AML-193 (cell line): Measurements from ENCODE around the gene C16orf78.

ENCODE experiments used
- DNase-seq, 2 experiments: peaks; one replicate each; lab custom pipeline; 2025; lab: John Stamatoyannopoulos, UW

C16orf78 gene

DNA sequence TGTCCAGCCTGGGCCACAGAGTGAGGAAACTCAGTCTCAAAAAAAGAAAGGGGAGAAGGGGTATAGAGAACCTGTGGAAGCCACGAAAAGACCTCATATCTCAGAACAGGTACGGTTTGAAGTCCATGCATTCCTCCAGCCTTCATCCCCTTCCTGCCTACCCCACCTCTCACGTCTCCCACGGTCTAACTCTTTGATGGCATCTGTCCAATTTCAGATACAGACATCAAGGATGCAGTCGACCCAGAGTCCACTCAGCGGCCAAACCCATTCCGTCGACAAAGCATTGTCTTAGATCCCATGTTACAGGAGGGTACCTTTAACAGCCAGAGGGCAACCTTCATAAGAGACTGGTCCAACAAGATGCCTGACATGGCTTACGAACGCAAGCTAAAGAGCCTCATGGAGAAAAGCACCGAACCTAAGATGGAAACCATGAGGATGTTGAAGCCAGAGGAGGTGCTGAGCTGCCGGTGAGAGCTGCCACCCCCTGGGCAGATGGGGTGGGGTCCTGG, 22.7 kb downstream of the C16orf78 start:
- DNase-seq: no peak

DNA sequence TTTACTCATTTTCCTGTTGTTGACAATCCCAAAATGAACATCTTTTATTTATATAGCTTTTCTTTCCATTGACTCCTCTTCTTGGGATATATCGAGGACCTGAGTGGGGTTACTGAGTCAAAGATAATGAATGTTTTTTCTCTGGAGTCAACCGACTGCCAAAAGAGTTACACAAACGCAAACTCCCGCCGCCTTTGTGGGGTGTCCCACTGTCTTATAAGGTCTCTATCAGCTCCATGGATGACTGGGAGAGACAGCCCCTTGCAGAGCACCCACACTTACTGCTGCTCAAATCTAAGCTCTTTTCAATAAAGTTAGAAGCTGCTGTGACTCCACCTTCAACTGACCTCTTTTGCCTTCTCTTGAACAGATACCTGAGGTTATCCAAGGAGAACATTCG, 25.2 kb downstream of the C16orf78 start:
- DNase-seq: no peak

- DNase-seq: no peak
Observed at GRCh38 chr16:49399594-49400364, 26.2 kb downstream of the C16orf78 start.

- DNase-seq: no peak
Observed at GRCh38 chr16:49400611-49401010, 27.0 kb downstream of the C16orf78 start.

DNA sequence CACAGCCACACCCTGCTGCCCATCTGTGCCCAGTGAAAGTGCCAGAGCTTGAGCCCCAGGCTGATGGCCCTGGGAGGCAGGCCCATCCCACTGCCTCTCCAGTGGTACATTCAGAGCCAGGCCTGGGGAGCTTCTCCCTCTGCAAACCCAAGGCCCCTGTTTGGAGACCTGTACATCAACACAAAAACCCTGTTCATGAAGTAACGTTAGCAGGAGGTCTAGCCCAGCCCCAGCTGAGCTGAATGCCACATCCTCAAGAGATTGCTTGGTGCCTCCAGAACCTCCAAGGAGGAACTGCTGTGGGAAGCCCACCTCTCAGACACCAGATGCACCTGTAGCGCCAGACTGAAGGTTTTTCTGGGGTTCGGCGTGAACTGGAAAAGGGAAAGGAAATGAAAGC, 31.5 kb downstream of the C16orf78 start:
- DNase-seq: no peak

DNA sequence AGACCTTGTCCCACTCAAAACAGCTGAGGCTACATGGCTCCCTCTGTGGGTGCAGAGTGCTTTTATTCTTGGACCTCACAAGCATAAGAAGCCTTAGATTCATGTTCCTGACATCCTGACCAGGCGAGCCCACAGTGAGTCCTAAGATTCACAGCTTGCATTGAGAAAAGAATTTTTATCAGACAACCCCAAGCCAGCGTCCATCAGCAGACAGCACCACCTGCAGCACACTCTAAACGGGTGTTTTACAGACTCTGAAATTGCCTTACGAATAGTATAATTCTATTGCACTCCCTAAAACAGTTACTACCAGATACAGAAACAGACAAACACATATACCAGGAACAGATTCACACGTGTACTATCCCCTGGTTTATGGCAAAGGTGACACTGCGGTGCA, 31.9 kb downstream of the C16orf78 start:
- no peak for DNase-seq

GRCh38 chr16:49407873-49408550, 34.4 kb downstream of the C16orf78 start:
- peak; percentile 34 for DNase-seq

DNA sequence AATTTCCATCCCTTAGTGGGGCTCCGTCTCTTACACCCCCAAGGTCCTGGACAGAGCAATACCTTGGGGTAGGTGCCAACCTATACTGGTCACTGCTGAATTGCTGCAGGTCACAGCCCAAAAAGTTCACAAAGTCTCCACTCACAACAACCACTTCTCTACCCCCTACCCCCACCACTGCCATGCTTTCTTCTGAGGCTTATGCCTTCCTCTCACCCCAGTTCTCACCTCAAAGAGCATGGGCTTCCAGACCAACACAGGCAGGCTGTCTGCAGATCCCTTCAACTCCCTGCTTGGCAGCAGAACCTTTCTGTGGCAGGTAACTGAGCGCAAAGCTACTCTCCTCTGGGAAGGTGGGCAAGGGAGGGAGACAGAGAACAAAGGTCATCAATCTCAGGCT, 35.5 kb downstream of the C16orf78 start:
- no peak for DNase-seq

- no peak for DNase-seq
Observed at GRCh38 chr16:49410226-49410625, 36.6 kb downstream of the C16orf78 start.

GRCh38 chr16:49411121-49411970, 37.7 kb downstream of the C16orf78 start:
- no peak for DNase-seq

DNA sequence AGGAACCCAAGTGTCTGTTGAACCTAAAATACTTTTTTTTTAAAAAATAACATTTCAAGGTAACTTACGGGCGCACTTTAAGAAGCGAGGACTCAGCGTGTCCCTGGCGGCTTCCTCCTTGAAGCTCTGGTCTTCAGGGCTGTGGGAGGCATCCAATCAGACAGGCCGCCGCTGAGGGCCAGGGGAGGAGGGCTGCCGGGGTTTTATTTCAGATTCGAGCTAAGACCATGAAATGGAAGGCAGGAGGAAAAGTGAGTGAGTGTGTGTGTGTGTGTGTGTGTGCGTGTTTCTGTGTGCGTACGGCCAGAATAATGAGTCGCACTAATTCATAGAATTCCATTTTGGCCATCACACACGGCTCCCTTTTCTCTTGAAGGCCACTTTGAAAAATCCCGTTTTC, 41.1 kb downstream of the C16orf78 start:
- DNase-seq: no peak

GRCh38 chr16:49415083-49415482, 41.5 kb downstream of the C16orf78 start:
- no peak for DNase-seq

DNA sequence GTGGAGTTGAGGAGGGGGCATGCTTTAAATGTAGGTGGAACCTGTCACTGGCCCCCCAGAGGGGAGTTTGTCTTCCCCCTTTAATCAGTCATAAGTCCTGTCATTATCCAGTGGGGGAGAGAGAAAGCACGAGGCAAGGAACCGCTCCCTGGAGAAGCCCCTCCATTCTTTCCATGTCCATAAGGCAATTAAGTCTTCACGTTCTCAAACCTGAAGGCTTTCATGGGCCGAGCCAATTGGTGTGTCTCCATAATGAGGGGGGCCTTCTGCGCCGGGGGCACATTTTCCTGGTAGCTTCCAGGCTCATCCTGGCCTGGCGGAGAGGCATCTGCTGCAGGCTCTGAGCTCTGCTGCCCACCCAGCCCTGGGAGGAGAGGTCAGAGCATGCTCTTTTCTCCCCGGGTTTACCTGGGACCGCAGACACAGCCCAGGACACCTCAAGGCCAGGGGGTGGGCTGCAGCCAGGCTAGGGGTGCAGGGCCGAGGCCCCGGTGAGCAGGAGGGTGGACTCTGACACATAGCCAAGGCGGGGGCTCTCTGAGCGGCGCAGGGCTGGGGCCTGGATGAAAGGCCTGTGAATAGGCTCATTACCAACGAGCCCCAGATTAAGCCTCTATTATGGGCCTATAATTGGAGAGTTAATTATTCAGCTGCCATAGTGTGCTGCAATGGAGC, 42.5 kb downstream of the C16orf78 start:
- no peak for DNase-seq

- DNase-seq: no peak
Observed at GRCh38 chr16:49417354-49417753, 43.8 kb downstream of the C16orf78 start.

DNA sequence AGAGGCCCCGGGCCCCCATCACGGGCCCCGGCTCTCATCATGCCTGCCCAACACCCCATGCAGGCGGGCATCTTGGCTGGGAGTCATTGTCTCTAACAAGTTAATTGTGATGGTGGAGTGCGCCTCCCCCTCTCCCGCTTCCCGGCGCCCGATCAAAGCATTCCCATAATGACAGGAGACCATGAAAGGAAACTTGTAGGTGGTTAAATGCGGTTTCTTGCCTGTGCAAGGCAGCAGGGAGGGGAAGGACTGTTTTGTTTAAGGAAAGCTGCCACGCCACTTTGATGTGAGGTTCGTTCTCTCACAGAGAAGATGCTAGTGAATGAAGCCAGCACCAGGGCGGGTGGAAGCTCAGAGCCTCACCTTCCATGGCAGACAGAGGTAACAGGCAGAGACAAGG, 45.4 kb downstream of the C16orf78 start:
- no peak for DNase-seq

DNA sequence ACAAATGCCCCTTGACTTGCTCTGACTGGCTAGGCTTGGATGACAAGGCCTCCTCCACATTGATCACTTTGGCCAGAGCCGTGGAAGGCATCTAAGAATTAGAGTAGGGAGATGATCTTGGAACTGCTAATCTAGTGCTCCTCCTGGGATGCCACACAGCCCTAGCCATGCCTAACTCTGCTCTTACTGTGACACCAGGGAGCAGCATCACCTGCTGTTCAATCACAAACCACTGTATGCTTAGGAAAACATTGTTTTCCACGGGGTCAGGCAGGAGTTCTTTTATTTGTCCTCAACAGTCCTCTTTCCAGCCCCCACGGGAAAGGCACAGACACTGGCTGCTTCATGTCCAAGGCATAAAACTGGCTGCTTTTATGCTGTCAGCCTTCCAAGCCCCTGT, 46.3 kb downstream of the C16orf78 start:
- no peak for DNase-seq

DNA sequence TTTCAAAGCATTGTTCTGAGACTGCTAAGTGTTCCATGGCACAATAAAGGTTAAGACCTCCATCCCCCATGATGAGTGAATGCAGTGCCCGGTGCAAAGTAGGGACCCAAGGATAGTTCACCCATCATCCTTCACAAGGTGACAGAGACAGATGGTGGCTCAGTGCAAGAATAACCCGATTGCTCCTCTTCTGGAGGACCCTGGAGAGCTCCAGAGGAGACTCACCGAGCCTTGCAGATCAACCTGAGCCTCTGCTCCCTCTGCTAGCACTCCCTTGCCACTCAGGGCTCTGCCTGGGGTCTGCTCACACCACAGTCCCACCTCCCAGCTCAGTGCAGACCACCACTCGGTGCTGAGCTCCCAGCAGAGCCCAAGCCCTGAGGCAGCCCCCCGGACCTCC, 49.3 kb downstream of the C16orf78 start:
- DNase-seq: no peak

- DNase-seq: no peak
Observed at GRCh38 chr16:49424961-49425360, 51.4 kb downstream of the C16orf78 start.

- no peak for DNase-seq
Observed at GRCh38 chr16:49427771-49428170, 54.2 kb downstream of the C16orf78 start.

DNA sequence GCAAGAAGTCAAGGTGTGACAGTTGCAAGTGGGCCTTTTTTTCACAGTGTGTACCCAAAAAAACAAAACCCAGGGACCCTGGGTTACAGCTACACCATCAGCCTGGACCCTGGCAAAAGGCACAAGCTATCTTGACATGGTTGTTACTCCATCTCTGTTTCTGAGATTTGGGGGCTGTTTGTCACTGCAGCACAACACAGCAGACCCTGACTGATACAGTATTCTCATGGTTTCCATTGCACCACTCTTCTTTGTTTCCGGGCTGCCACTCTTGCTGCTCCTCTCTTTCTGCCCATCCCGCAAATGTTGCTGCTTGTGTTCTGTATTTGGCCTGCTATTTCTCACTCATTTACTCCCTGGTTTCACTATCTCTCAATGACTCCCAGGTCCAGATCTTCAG, 55.2 kb downstream of the C16orf78 start:
- no peak for DNase-seq

DNA sequence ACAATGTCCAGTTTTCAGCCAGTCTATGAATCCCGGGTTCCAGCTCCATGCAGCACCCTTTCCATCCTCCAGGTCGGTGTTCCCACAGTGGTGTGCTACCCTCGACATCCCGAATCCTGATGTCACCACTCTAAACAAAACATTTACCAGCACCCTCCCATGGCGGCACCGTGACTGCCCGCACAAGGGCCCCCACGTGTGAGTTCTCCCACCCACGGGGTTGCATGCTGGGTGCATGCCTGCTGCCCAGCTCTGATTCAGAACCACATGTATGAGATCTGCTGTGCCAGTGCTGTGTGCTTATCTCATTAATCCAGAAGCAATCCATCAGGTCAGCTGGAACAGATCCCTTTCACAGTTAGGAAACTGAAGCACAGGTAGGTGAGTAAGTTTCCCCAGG, 57.4 kb downstream of the C16orf78 start:
- DNase-seq: no peak
